ENCODE results near the gene USP40. TPM values are rescaled to one million over a fixed set of nuclear protein-coding genes. Genes with fewer than 3 reads are reported as not detected.

USP40 gene
- total RNA-seq, 3 donors from 2014 or later, result 30.6 to 32.7 (median 31.2) TPM

DNA sequence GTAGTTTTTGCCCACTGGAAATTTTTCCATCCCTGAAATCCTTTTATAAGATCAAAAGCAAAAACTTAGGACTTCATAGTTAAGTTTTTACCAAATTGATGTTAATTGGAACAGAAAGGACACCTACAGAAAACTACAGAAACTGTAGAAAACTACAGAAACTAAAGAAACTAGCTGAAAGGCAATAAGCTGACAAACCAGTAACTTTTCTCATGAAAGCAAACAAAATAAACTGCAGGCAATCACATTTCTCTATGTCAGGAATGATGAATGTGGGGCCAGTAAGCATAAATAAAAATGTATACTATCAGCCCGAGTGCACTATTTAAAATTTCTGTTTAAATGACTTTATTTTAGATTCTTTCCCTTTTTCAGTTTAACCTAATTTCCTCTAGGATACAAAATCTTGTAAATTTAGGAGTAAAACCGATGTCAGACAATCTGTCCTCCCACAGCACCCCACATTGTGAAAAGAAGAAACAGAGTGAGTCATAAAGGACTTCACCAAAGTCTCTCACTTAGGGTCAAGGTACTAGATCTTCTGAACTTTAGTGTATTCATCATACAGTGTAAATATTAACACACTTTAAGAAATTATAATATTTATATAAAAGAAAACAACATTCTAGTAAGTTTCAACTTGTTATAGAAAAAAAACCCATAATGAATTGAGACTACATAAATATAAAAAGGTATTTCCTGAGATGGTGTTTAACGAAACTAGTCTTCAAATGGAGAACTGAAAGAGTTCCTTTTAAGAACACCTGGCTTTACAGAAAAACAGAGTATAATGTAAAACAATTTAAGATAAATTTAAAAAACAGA is 46.6 kb downstream of the USP40 start:
- Histone ChIP-seq H3K36me3 (ENCODE audit: low read depth) (no peaks in the 10 kb centered on the region), H3K4me3 (no peak overlapping the region), H3K9me3 (no peaks in the 10 kb centered on the region), H3K4me1 (ENCODE audit: low read depth) (no peaks in the 10 kb centered on the region)
- ATAC-seq (peak; percentile 22), DNase-seq (no peak)
- intact Hi-C loops (cut with DNase I, micrococcal nuclease), result no loop called here
- TF ChIP-seq, protein P1, sequence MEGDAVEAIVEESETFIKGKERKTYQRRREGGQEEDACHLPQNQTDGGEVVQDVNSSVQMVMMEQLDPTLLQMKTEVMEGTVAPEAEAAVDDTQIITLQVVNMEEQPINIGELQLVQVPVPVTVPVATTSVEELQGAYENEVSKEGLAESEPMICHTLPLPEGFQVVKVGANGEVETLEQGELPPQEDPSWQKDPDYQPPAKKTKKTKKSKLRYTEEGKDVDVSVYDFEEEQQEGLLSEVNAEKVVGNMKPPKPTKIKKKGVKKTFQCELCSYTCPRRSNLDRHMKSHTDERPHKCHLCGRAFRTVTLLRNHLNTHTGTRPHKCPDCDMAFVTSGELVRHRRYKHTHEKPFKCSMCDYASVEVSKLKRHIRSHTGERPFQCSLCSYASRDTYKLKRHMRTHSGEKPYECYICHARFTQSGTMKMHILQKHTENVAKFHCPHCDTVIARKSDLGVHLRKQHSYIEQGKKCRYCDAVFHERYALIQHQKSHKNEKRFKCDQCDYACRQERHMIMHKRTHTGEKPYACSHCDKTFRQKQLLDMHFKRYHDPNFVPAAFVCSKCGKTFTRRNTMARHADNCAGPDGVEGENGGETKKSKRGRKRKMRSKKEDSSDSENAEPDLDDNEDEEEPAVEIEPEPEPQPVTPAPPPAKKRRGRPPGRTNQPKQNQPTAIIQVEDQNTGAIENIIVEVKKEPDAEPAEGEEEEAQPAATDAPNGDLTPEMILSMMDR (IDR thresholded peaks at IDR 0.05), result no peak

DNA sequence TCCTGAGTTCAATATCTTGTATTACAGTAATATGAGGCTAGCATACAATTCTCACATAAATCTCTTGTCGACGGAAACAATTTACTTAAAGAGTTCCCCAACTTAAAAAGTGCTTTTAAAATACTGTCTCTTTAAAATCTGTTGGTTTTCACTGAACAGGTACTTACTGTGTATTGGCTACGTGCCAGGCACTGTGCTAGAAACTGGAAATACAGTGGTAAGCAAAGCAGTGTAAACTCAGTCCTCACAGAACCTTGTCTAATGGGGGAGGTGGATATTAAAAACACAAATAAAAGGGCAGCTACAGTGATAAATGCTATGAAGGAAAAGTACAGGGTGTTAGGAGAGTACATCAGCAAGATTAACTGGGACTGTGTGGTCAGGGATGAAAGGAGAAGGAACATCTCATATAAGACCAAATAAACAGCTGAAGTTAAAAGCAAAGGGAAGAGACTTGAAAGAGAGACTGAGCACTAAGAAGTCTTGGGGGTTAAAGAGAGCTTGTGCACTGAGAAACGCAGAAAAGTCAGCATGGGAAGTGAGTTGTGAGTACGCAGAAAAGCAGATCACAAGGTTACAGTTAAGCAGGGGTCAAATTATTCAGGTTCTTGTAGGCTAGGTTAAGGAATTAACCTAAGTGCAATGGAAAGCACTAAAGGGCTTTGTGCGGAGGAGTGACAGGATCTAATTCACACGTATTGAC is 52.5 kb downstream of the USP40 start:
- Histone ChIP-seq H3K4me1 (ENCODE audit: low read depth) (no peaks in the 10 kb centered on the region), H3K9me3 (no peaks in the 10 kb centered on the region), H3K4me3 (no peak overlapping the region), H3K36me3 (ENCODE audit: low read depth) (no peaks in the 10 kb centered on the region)
- DNase-seq (peak in 1 of 3 donors; percentile 46), ATAC-seq (peak; percentile 38)
- intact Hi-C loops (cut with DNase I, micrococcal nuclease), result no loop called here
- TF ChIP-seq, protein P1 (IDR thresholded peaks at IDR 0.05), result no peak

DNA sequence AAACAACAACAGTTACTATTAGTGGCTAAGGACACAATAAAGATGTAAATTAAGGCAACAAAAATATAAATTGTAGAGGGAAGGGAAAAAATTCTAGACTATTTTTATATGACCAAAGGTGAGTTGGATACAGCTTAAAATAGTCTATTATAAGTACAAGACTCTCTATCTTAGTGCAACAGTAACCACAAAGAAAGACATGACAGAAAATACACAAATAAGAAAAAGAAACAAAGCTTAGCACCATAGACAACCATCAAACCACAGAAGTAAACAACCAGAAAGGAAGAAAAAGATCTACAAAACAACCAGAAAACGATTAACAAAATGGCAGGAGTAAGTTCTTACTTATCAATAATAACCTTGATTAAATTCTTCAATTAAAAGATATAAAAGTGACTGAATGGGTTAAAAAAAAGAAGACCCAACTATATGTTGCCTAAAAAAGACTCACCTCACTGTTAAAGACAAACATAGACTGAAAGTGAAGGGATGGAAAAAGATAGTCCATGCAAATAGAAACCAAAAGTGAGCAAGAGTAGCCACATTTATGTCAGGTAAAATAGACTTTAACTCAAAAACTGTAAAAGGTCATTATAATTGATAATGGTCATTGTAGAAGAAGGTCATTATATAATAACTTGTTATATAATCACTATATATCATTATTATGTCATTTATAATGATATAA is 62.5 kb downstream of the USP40 start:
- H3K36me3 ChIP-seq (ENCODE audit: low read depth), result no peaks in the 10 kb centered on the region
- DNase-seq (no peak), ATAC-seq (no peak)
- H3K4me3 ChIP-seq, result no peak overlapping the region
- intact Hi-C loops (cut with DNase I, micrococcal nuclease), result no loop called here
- H3K4me1 ChIP-seq (ENCODE audit: low read depth), result no peaks in the 10 kb centered on the region
- TF ChIP-seq, protein P1 (IDR thresholded peaks at IDR 0.05), result no peak
- H3K9me3 ChIP-seq, result peaks cover 11% of the 10 kb centered on the region

DNA sequence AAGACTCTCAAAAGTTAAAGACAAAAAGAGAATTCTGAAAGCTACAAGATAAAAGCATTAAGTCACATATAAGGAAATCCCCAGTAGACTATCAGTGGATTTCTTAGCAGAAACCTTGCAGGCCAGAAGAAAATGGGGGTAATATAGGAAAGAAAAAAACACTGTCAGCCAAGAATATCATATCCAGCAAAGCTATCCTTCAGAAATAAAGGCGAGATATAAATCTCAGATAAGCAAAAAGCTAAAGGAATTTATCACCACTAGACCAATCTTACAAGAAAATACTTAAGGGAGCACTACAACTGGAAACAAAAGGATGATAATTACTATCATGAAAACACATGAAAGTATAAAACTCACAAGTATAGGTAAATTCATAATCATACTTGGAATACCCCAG is 63.1 kb downstream of the USP40 start:
- Histone ChIP-seq H3K4me1 (ENCODE audit: low read depth) (no peaks in the 10 kb centered on the region), H3K4me3 (no peak overlapping the region), H3K36me3 (ENCODE audit: low read depth) (peaks cover under 1% of the 10 kb centered on the region), H3K9me3 (peaks cover 11% of the 10 kb centered on the region)
- no peak for ATAC-seq
- no peak for DNase-seq
- TF ChIP-seq, protein P1 (IDR thresholded peaks at IDR 0.05), result no peak
- intact Hi-C loops (cut with DNase I, micrococcal nuclease), result no loop called here

DNA sequence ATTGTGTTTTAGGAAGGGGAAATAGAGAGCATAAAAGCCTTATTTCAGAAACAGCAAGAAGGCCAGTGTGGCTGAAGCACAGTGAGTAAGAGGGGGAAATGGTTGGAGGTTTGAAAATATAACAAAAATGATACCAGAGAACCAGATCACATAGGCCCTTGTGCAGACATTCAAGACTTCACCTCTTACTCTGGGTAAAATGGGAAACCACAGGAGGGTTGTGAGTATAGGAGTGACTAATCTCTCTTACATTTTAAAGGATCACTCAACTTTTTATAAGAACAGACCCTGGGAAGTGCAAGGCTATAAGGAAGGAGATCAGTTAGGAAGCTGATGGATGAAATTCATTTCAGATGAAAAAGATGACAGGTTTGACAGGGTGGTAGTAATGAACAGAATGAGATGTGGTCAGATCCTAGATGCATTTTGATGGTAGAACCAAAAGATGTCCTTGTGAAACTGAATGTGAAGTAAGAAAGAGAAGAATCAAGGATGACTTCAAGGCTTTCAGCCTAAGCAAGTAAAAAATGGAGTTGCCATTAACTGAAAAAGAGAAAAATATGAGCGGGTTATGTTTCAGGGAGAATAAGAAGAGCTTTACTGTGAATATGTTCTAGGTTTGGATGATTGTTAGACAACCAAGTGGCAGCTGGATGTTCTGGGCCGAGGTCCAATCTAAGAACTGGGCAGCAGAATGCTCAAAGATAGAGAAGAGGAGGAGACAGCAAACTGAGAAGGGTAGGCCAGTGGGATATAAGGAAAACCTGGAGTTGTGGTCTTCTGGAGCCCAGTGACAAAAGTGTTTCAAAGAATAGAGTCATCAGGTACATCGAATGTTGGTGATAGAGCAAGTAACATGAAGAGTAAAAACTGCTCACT is 65.1 kb downstream of the USP40 start:
- peaks cover 6% of the 10 kb centered on the region for H3K36me3 ChIP-seq (ENCODE audit: low read depth)
- H3K9me3 ChIP-seq, result peaks cover 11% of the 10 kb centered on the region
- DNase-seq (no peak), ATAC-seq (no peak)
- H3K4me1 ChIP-seq (ENCODE audit: low read depth), result no peaks in the 10 kb centered on the region
- intact Hi-C loops (cut with DNase I, micrococcal nuclease), result no loop called here
- H3K4me3 ChIP-seq, result no peak overlapping the region
- TF ChIP-seq, protein P1 (IDR thresholded peaks at IDR 0.05), result no peak

All from mucosa of descending colon (tissue), 3 donors.